Osteocyte (in vitro differentiated cells): ENCODE data around the gene NXPE1. TPM values are rescaled to one million over a fixed set of nuclear protein-coding genes. Genes with fewer than 3 reads are reported as not detected.

Experiments
- DNase-seq: peaks from one replicate; pipeline ENCODE4 v3.0.0; 2021; ENCODE audit warnings: mixed read lengths; ENCODE audit not compliant: unreplicated experiment; ENCODE audit errors: extremely low spot score
- H3K27ac Mint-ChIP-seq: one replicate; pipeline ENCODE4 v1.8.0; 2021; ENCODE audit warnings: mild to moderate bottlenecking, mixed read lengths; ENCODE audit not compliant: unreplicated experiment
- H3K27me3 Mint-ChIP-seq: one replicate; pipeline ENCODE4 v1.8.0; 2021; ENCODE audit warnings: mixed read lengths; ENCODE audit not compliant: unreplicated experiment
- H3K36me3 Mint-ChIP-seq: one replicate; pipeline ENCODE4 v1.8.0; 2021; ENCODE audit warnings: mixed read lengths; ENCODE audit not compliant: unreplicated experiment
- H3K4me1 Mint-ChIP-seq: one replicate; pipeline ENCODE4 v1.8.0; 2021; ENCODE audit warnings: mixed read lengths; ENCODE audit not compliant: unreplicated experiment
- H3K4me3 Mint-ChIP-seq: one replicate; pipeline ENCODE4 v1.8.0; 2021; ENCODE audit warnings: mild to moderate bottlenecking, moderate library complexity, mixed read lengths; ENCODE audit not compliant: unreplicated experiment
- H3K9me3 Mint-ChIP-seq: one replicate; pipeline ENCODE4 v1.8.0; 2021; ENCODE audit warnings: mixed read lengths; ENCODE audit not compliant: unreplicated experiment
- total RNA-seq: library from RNA; stranded (reverse); gene quantifications from 2 replicates; pipeline ENCODE4 v1.2.1, GENCODE V29; 2021
- TF ChIP-seq, protein P1 (sequence below): fragments of 200-600 bp; sonication (generic); IDR thresholded peaks from 2 replicates; pipeline ENCODE4 v1.5.0; 2021; ENCODE audit warnings: antibody characterized with exemption, mild to moderate bottlenecking, moderate library complexity

The NXPE1 gene
- total RNA-seq, 1 donor from 2014 or later: not detected

DNA sequence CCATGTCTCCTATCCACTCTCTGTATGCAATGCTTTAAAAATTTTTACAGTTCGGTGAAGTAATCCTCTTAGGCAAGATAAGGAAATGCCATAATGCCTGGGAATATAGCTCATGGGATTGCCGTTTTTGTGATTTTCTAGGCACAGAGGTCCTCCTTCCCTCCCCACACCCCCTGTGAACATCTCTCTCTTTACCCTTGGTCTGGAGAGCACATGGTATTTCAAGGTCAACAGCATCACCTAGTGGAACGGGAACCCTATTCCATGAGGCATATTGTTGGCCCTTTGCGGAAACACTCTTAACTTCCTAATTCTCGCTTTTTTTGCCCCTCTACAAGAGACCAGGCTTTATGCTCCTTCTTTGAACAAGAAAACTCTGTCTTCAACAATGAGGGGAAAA, 27.1 kb upstream of the NXPE1 start:
- no peak for DNase-seq
- Mint-ChIP-seq H3K27me3 (no peaks in the 10 kb centered on the region), H3K4me3 (no peak overlapping the region), H3K27ac (no peak overlapping the region), H3K9me3 (peaks cover 31% of the 10 kb centered on the region), H3K36me3 (no peaks in the 10 kb centered on the region), H3K4me1 (no peaks in the 10 kb centered on the region)
- TF ChIP-seq, protein P1, sequence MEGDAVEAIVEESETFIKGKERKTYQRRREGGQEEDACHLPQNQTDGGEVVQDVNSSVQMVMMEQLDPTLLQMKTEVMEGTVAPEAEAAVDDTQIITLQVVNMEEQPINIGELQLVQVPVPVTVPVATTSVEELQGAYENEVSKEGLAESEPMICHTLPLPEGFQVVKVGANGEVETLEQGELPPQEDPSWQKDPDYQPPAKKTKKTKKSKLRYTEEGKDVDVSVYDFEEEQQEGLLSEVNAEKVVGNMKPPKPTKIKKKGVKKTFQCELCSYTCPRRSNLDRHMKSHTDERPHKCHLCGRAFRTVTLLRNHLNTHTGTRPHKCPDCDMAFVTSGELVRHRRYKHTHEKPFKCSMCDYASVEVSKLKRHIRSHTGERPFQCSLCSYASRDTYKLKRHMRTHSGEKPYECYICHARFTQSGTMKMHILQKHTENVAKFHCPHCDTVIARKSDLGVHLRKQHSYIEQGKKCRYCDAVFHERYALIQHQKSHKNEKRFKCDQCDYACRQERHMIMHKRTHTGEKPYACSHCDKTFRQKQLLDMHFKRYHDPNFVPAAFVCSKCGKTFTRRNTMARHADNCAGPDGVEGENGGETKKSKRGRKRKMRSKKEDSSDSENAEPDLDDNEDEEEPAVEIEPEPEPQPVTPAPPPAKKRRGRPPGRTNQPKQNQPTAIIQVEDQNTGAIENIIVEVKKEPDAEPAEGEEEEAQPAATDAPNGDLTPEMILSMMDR: peak; percentile 7

DNA sequence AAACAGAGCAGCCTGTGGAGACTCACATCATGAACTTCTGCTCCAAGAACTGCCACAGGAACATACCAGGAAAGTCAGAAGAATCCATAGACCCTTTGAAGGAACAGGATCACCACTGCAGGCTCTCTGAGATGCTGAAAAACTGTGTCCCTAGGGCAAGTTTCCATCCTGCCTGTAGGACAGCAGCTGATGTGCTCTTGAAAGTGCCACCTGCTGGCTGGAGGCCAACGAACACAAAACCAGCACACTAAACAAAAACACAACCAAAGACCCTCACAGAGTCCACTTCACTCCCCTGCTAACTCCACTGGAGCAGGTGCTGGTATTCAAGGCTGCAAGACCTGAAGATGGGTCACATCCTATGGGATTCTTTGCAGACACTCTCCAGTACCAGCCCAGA, 12.0 kb upstream of the NXPE1 start:
- TF ChIP-seq, protein P1: no peak
- Mint-ChIP-seq H3K27ac (no peak overlapping the region), H3K4me3 (no peak overlapping the region), H3K9me3 (peaks cover 25% of the 10 kb centered on the region), H3K27me3 (peaks cover 8% of the 10 kb centered on the region), H3K4me1 (no peaks in the 10 kb centered on the region), H3K36me3 (no peaks in the 10 kb centered on the region)
- no peak for DNase-seq

DNA sequence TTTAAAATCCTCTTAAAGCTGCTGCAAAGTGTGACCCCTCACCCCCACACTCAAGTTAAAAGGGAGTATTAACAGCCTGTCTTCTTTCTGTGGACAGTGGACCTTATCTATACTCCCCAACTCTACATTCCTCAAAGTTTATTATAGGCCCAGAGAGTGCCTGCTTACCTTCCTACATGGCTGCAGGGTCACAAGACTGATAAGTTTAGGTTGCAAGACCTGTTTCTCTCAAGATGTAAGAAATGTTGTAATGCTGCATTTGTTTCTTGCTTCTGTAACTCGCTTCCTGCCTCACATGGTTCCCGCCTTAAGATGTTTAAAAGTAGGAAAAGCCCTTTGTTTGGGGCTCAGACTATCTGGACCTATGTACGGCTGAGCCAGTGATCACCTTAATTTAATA, 10.1 kb upstream of the NXPE1 start:
- H3K4me1 Mint-ChIP-seq: no peaks in the 10 kb centered on the region
- peaks cover 8% of the 10 kb centered on the region for H3K27me3 Mint-ChIP-seq
- H3K36me3 Mint-ChIP-seq: no peaks in the 10 kb centered on the region
- H3K4me3 Mint-ChIP-seq: no peak overlapping the region
- DNase-seq: no peak
- TF ChIP-seq, protein P1: no peak
- H3K9me3 Mint-ChIP-seq: peaks cover 9% of the 10 kb centered on the region
- no peak overlapping the region for H3K27ac Mint-ChIP-seq

DNA sequence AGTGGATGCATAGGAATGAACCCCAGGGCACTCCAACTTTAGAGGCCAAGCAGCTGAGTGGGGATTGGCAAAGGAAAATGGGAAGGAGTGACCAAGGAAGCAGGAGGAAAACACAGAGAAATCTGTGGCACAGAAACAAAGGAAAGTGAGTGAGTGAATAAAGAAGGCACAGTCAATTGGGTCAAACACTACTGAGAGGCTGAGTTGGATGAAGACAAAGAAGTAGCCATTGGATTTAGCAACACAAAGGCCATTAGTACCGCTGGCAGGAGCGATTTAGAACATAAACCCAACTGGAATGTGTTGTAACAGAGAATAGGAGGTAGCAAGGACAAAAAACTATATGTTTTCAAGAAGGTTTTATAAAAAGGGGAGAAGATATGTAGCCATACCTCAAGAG, 6.6 kb upstream of the NXPE1 start:
- Mint-ChIP-seq H3K4me1 (no peaks in the 10 kb centered on the region), H3K36me3 (no peaks in the 10 kb centered on the region), H3K4me3 (no peak overlapping the region), H3K9me3 (no peaks in the 10 kb centered on the region), H3K27ac (no peak overlapping the region), H3K27me3 (peaks cover 3% of the 10 kb centered on the region)
- TF ChIP-seq, protein P1: no peak
- no peak for DNase-seq

DNA sequence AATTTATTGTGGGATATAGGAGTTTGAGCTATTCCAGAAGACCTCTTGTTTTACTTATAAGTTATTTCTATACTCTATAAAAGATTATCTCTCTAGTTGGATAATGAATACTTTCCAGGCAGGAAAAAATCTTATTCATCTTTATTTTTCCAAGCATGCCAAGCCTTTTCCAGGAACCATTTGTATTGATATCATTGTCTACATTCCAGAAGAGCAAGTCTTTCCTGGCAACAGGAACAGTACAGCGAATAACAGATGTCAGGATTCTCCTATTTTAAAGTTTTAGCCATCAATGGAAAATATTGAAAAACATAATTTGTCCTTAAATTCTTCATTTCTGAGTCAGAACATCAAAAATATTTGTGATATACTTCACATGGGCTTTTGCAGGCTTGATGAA, 5.2 kb upstream of the NXPE1 start:
- H3K4me3 Mint-ChIP-seq: no peak overlapping the region
- no peak for DNase-seq
- H3K36me3 Mint-ChIP-seq: no peaks in the 10 kb centered on the region
- no peak overlapping the region for H3K27ac Mint-ChIP-seq
- H3K9me3 Mint-ChIP-seq: no peaks in the 10 kb centered on the region
- H3K27me3 Mint-ChIP-seq: peaks cover 5% of the 10 kb centered on the region
- TF ChIP-seq, protein P1: no peak
- no peaks in the 10 kb centered on the region for H3K4me1 Mint-ChIP-seq
